ENCODE data around the gene TCF23.

DNA sequence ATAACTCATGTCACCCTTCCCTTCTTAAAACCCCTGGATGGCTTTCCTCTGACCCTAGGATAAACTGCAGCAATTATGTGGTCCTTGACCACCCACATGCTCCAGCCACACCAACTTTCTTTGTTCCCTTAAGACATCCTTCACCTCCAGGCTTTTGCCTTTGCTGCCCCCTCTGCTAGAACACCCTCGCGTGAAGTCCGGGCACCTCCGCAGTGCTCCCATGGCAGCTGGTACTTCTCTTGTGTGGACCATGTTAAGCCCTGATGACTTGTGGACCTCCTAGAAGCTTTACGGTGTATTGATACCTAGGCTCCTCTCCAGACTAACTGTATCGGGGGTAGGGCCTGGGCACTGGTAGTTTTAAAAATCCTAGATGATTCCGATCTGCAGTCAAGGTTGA is 26.0 kb upstream of the TCF23 start:
- TF ChIP-seq, protein P1, sequence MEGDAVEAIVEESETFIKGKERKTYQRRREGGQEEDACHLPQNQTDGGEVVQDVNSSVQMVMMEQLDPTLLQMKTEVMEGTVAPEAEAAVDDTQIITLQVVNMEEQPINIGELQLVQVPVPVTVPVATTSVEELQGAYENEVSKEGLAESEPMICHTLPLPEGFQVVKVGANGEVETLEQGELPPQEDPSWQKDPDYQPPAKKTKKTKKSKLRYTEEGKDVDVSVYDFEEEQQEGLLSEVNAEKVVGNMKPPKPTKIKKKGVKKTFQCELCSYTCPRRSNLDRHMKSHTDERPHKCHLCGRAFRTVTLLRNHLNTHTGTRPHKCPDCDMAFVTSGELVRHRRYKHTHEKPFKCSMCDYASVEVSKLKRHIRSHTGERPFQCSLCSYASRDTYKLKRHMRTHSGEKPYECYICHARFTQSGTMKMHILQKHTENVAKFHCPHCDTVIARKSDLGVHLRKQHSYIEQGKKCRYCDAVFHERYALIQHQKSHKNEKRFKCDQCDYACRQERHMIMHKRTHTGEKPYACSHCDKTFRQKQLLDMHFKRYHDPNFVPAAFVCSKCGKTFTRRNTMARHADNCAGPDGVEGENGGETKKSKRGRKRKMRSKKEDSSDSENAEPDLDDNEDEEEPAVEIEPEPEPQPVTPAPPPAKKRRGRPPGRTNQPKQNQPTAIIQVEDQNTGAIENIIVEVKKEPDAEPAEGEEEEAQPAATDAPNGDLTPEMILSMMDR (tag by site-specific recombination; IDR thresholded peaks at IDR 0.05), result no peak
- TF ChIP-seq ZNF202 (tag by site-specific recombination; IDR thresholded peaks at IDR 0.05; ENCODE audit: borderline replicate concordance) (no peak), KLF7 (tag by site-specific recombination; IDR thresholded peaks at IDR 0.05; ENCODE audit: borderline replicate concordance) (no peak)

Data from HEK293 (cell line).